ENCODE measurements around the gene SMAP1.
A peak's percentile ranks its signal among the peaks of the same experiment; 100 is the strongest.

The SMAP1 gene

GRCh38 chr6:70820778-70821177 lies 153.1 kb downstream of the SMAP1 start:
- DNase-seq (ENCODE audit: low read depth), result no peak
- no peak for TF ChIP-seq CTCF (conservative IDR thresholded peaks at IDR 0.05; ENCODE audit: low read length)

GRCh38 chr6:70821751-70822150 lies 154.1 kb downstream of the SMAP1 start:
- no peak for DNase-seq (ENCODE audit: low read depth)
- no peak for TF ChIP-seq CTCF (conservative IDR thresholded peaks at IDR 0.05; ENCODE audit: low read length)
- H3K4me3 ChIP-seq (ENCODE audit: low read length), result no peak overlapping the region

More at GRCh38 chr6:70820778-70821177, 153.1 kb downstream of the SMAP1 start:
- H3K4me3 ChIP-seq (ENCODE audit: low read length), result no peak overlapping the region

GRCh38 chr6:70823651-70824050 lies 156.0 kb downstream of the SMAP1 start:
- DNase-seq (ENCODE audit: low read depth), result no peak
- no peak for TF ChIP-seq CTCF (conservative IDR thresholded peaks at IDR 0.05; ENCODE audit: low read length)
- H3K4me3 ChIP-seq (ENCODE audit: low read length), result no peak overlapping the region

- no peak overlapping the region for H3K4me3 ChIP-seq (ENCODE audit: low read length)
- TF ChIP-seq CTCF (conservative IDR thresholded peaks at IDR 0.05; ENCODE audit: low read length), result no peak
- no peak for DNase-seq (ENCODE audit: low read depth)
These were observed 163.7 kb downstream of the SMAP1 start for GRCh38 chr6:70831427-70831826.

- no peak overlapping the region for H3K4me3 ChIP-seq (ENCODE audit: low read length)
- peak; percentile 47 for DNase-seq (ENCODE audit: low read depth)
- no peak for TF ChIP-seq CTCF (conservative IDR thresholded peaks at IDR 0.05; ENCODE audit: low read length)
These were observed 166.8 kb downstream of the SMAP1 start for GRCh38 chr6:70834520-70834919.

- no peak for TF ChIP-seq CTCF (conservative IDR thresholded peaks at IDR 0.05; ENCODE audit: low read length)
- no peak for DNase-seq (ENCODE audit: low read depth)
- no peak overlapping the region for H3K4me3 ChIP-seq (ENCODE audit: low read length)
These were observed 171.2 kb downstream of the SMAP1 start for GRCh38 chr6:70838907-70839285.

GRCh38 chr6:70839286-70840266 lies 171.9 kb downstream of the SMAP1 start:
- no peak overlapping the region for H3K4me3 ChIP-seq (ENCODE audit: low read length)
- no peak for DNase-seq (ENCODE audit: low read depth)
- TF ChIP-seq CTCF (conservative IDR thresholded peaks at IDR 0.05; ENCODE audit: low read length), result no peak
